Adrenal gland (tissue), 12 donors: ENCODE data around the gene RAB25. TPM values are rescaled to one million over a fixed set of nuclear protein-coding genes. Genes with fewer than 3 reads are reported as not detected.

Source experiments
- DNase-seq, 7 donors: peaks; one replicate each; pipeline ENCODE4 v3.0.0-alpha.2; 2019 to 2020
- H3K27ac ChIP-seq, 5 donors: fragments of 200-600 bp; sonication (generic) in 4 of 5; 1 replicate in 3 of 5; 2 replicates in 2 of 5; pipeline versions ENCODE4 v1.5.1 to v1.8.0; 2016 to 2020; ENCODE audit warnings: mild to moderate bottlenecking in 1 of 5
- H3K27me3 ChIP-seq: fragments of 200-600 bp; 2 replicates; pipeline ENCODE4 v1.8.0; 2021
- H3K36me3 ChIP-seq, 2 donors: fragments of 200-600 bp; replicated peaks in 1 of 2; 1 replicate in 1 of 2; 2 replicates in 1 of 2; pipeline versions ENCODE4 v1.5.1 to v1.8.0; 2018 to 2022
- H3K4me1 ChIP-seq, 2 donors: fragments of 200-600 bp; replicated peaks in 1 of 2; 1 replicate in 1 of 2; 2 replicates in 1 of 2; pipeline versions ENCODE4 v1.5.1 to v1.8.0; 2018 to 2021
- H3K4me3 ChIP-seq, 4 donors: fragments of 200-600 bp; sonication (generic) in 3 of 4; one replicate each; pipeline ENCODE4 v1.5.1; 2016 to 2018
- H3K9me3 ChIP-seq, 3 donors: fragments of 200-600 bp; sonication (generic) in 1 of 3; replicated peaks in 1 of 3; 1 replicate in 2 of 3; 2 replicates in 1 of 3; pipeline versions ENCODE4 v1.5.1 to v1.8.0; 2016 to 2021
- POLR2A ChIP-seq, 2 donors: fragments of 450-650 bp; IDR thresholded peaks; one replicate each; pipeline ENCODE4 v1.6.1; 2017; ENCODE audit warnings: antibody characterized with exemption in 2 of 2, mild to moderate bottlenecking in 2 of 2, moderate library complexity in 1 of 2
- WGBS, 4 donors: extraction: QIAGEN DNeasy Blood & Tissue Kit in 2 of 4; methylation state at CpG; one replicate each; pipeline versions ENCODE4 v1.1.5 to v1.1.7; 2013 to 2017; 5-methylcytosine and 5-hydroxymethylcytosine counted together
- intact Hi-C, 2 donors: fragments of 100-400 bp; cut with DNase I; formaldehyde crosslinking; loops; one replicate each; pipeline versions ENCODE4 v1.14.1 to v1.15.0; 2022 to 2023
- polyA plus RNA-seq, 3 donors: library from polyadenylated mRNA; stranded (reverse); fragments of 200-250 nt in 2 of 3; fragments of 350-450 nt in 1 of 3; fragmentation: Illumina TruSeq in 1 of 3; extraction: RNeasy Lipid Tissue Mini Kit (QIAGEN cat#74804) in 1 of 3; gene quantifications; one replicate each; pipeline ENCODE4 v1.2.3, GENCODE V29; 2013 to 2014
- total RNA-seq, 9 donors: library from RNA; depleted of rRNA in 4 of 9; stranded (reverse); fragments of >200 nt in 4 of 9; fragments of 120-200 nt in 1 of 9; fragmentation: NEBNext Ultra II Directional in 1 of 9; extraction: Animal tissue kit (Norgen Biotek cat#: 25700) in 1 of 9; gene quantifications; one replicate each; pipeline versions ENCODE4 v1.1.0 to v1.2.4, GENCODE V29; 2013 to 2023
- TF ChIP-seq, protein P1 (sequence below), 6 experiments: fragments of 450-650 bp in 4 of 6; fragments of 200-600 bp in 2 of 6; sonication (generic) in 1 of 6; IDR thresholded peaks; 1 replicate in 5 of 6; 2 replicates in 1 of 6; pipeline versions ENCODE4 v1.5.1 to v1.8.0; 2016 to 2021; ENCODE audit warnings: antibody characterized with exemption in 6 of 6, mild to moderate bottlenecking in 2 of 6, moderate library complexity in 1 of 6
- donor health status: healthy with polysubstance abuse.
- donor health status: Bipolar disorder and iron deficiency.
- donor health status: DM: yes; HTN: yes; CAD: no.
- donor health status: DM: no; HTN: no; CAD: no.
- donor health status: DM: no; HTN: no; CAD: no.
- donor health status: DM: yes; HTN: yes; CAD: no.

RAB25 gene
- total and polyA plus RNA-seq, 12 donors: 0.17 to 0.48 (median 0.38) TPM; not detected in 9

DNA sequence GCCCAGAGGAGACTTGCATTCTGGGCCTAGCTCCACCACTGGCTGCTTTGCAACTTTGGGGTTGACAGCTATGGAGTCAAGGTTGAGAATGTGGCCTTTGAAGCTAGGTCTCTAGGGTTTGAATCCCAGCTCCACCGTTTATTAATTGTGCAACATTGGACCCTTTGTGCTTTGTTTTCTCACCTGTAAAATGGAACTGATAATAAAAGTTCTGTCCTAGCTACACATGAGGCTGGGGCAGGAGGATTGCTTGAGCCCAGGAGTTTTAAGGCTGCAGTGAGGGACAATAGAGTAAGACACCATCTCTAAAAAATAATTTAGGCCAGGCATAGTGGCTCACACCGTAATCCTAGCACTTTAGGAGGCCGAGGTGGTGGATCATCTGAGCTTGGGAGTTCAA, 38.3 kb downstream of the RAB25 start:
- TF ChIP-seq, protein P1, sequence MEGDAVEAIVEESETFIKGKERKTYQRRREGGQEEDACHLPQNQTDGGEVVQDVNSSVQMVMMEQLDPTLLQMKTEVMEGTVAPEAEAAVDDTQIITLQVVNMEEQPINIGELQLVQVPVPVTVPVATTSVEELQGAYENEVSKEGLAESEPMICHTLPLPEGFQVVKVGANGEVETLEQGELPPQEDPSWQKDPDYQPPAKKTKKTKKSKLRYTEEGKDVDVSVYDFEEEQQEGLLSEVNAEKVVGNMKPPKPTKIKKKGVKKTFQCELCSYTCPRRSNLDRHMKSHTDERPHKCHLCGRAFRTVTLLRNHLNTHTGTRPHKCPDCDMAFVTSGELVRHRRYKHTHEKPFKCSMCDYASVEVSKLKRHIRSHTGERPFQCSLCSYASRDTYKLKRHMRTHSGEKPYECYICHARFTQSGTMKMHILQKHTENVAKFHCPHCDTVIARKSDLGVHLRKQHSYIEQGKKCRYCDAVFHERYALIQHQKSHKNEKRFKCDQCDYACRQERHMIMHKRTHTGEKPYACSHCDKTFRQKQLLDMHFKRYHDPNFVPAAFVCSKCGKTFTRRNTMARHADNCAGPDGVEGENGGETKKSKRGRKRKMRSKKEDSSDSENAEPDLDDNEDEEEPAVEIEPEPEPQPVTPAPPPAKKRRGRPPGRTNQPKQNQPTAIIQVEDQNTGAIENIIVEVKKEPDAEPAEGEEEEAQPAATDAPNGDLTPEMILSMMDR (IDR thresholded peaks at IDR 0.05): no peak
- TF ChIP-seq POLR2A (IDR thresholded peaks at IDR 0.05): no peak
- no peaks in the 10 kb centered on the region for H3K36me3 ChIP-seq
- H3K4me3 ChIP-seq: no peak overlapping the region
- peaks cover 20 to 53% of the 10 kb centered on the region in 2 donors for H3K4me1 ChIP-seq
- H3K27ac ChIP-seq: no peak overlapping the region
- intact Hi-C loops: loop anchor here in 1 of 2 donors (5.0 kb wide), 1 partner anchor 123 kb away; no protein-coding TSS in a partner anchor
- WGBS, 4 donors: 60 to 79% (median 76%) methylated on average over 3 of the region's 3 CpGs
- no peak for DNase-seq
- H3K9me3 ChIP-seq: no peaks in the 10 kb centered on the region
- H3K27me3 ChIP-seq: no peaks in the 10 kb centered on the region

DNA sequence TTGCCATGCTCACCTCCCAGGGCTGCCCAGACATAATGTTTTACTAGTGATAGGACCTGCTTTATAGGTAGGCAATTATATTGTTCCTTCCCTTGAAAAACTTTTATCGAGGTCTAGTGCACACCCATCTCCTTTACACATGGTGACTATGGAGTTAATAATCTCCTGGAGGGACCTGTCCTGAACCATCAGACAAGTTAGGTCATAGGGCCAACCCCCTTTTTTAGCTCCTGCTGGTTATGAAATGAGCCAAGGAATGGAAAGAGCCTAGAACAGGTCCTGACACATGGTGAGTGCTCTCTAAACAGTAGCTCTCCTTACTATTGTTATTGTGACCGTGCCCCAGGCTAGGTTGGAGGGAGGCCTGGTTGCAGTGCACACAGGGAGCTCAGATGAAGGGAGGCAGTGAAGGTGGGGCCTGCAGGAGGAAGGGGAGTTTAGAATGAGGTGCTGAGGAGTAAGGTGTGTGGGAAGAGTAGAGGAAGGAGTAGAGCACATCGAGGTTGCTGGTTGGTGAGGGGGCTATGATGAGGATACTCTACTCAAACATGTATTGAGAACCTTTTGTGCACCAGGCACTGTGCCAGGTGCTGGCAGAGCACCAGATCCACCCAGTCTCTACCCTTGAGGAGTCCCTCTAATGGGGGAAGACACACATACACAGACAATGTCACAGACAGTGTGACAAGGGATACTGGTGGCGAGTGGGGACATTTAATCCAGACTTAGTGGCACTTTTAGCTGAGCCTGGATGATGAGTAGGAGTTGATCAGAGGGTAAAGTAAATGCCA, 39.4 kb downstream of the RAB25 start:
- Histone ChIP-seq H3K27ac (peak overlapping the region in 1 of 5 donors; percentile 25), H3K36me3 (no peaks in the 10 kb centered on the region), H3K4me1 (peaks cover 20 to 65% of the 10 kb centered on the region in 2 donors), H3K9me3 (no peaks in the 10 kb centered on the region), H3K4me3 (no peak overlapping the region), H3K27me3 (no peaks in the 10 kb centered on the region)
- WGBS, 4 donors: 71 to 77% (median 75%) methylated on average over 4 of the region's 4 CpGs
- DNase-seq: peak in 1 of 7 donors; percentile 66
- TF ChIP-seq POLR2A (IDR thresholded peaks at IDR 0.05): no peak
- TF ChIP-seq, protein P1 (IDR thresholded peaks at IDR 0.05): no peak
- intact Hi-C loops: no loop called here

DNA sequence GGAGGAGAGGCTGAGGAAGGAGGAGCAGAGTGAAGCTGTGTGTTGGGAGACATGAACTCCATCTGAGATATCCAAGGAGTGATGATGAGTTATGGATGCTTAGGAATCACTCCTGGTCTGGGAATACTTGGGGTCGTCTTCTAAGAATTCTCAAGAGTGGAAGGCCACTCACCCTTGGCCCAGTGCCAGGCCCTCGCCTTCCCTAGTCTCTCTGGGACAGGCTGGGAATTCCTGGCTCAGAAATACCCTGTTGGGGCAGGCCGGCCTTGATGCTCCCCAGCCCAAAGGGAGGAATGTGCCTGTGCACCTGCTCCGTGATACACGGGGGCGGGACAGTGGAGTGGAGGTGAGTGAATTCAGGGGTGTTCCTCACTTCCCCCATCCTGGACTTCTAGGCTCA, 40.9 kb downstream of the RAB25 start:
- Histone ChIP-seq H3K36me3 (no peaks in the 10 kb centered on the region), H3K9me3 (no peaks in the 10 kb centered on the region), H3K4me3 (no peak overlapping the region), H3K27me3 (no peaks in the 10 kb centered on the region), H3K27ac (no peak overlapping the region), H3K4me1 (peaks cover 14 to 65% of the 10 kb centered on the region in 2 donors)
- DNase-seq: peak in 1 of 7 donors; percentile 61
- TF ChIP-seq, protein P1 (IDR thresholded peaks at IDR 0.05): no peak
- TF ChIP-seq POLR2A (IDR thresholded peaks at IDR 0.05): no peak
- intact Hi-C loops: no loop called here
- 56 to 68% (median 58%) methylated on average over 5 to 6 of the region's 6 CpGs for WGBS, 4 donors

DNA sequence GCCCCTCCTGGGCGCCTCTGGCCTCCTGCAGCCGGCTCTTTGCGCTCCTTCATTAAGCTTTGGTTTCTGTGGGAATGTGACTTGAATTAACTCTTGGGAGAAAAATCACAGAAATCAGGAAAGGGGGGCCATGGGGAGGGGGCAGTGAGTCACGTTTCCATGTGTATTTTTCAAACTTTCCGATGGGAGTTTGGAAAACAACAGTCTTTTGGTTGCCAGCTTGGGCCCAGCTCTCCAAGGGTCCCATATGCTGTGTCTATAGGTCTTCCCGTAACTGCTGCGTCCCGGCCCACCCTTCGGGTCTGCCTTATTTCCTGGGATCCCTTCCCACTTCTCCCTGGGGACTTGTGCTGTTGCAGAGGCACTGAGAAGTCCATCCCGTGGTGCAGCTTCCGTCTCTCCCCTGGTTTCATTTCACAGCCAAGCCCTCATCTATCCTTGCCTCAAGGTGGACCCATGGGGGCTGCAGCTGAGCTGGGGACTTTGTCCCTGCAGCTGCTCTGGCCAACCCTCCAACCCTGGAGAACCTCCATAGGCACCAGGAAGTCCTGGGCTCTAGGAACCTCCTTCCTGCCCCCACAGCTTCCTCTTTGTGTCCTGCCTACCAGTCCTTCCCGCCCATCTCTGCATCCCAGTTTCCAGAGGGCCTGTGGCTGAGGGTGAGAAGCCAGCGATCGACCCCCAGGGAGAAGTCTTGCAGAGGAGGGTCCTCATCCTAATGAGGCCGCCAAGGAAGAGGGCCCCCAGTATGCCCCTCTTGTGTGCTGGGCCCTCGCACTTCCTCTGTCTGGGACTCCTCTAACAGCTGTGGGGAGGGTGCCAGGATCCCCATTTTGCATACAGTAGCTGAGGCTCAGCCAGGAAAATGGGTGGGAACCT, 41.9 kb downstream of the RAB25 start:
- WGBS, 4 donors: 69 to 80% (median 74%) methylated on average over 12 to 16 of the region's 16 CpGs
- no peak overlapping the region for H3K4me3 ChIP-seq
- intact Hi-C loops: no loop called here
- H3K27ac ChIP-seq: peak overlapping the region in 4 of 5 donors; percentile 7 to 97 (median 51)
- peaks cover 11 to 64% of the 10 kb centered on the region in 2 donors for H3K4me1 ChIP-seq
- no peaks in the 10 kb centered on the region for H3K27me3 ChIP-seq
- H3K9me3 ChIP-seq: no peaks in the 10 kb centered on the region
- TF ChIP-seq, protein P1 (IDR thresholded peaks at IDR 0.05): no peak
- no peak for TF ChIP-seq POLR2A (IDR thresholded peaks at IDR 0.05)
- no peaks in the 10 kb centered on the region for H3K36me3 ChIP-seq
- no peak for DNase-seq
